Ammon's horn (tissue), 1 donor: ENCODE data around the gene GSKIP.
A peak's percentile ranks its signal among the peaks of the same experiment; 100 is the strongest.

Experiments used
- DNase-seq: peaks from one replicate; pipeline ENCODE4 v3.0.0-alpha.2; 2016; ENCODE audit warnings: low spot score

Gene GSKIP

GRCh38 chr14:96380735-96381134, 17.4 kb downstream of the GSKIP start:
- DNase-seq = no peak

DNA sequence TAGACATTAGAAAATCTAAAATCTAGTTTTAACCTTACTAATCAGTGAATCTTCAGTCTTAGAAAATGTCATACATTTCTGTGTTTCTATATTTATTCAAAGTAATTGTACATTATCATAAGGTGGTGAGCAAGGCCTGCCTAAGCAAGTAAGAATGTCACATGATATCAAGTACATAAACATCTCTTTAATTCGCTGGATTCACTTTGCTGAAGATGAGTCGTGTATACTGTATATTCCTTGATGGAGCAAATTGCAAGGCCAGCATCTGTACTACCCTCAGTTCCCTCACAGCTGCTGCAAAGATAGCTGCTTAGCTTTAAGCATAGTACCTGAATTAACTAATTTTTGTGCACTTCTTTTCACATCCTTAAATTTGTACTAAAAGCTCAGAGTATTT, 20.1 kb downstream of the GSKIP start:
- no peak for DNase-seq

DNA sequence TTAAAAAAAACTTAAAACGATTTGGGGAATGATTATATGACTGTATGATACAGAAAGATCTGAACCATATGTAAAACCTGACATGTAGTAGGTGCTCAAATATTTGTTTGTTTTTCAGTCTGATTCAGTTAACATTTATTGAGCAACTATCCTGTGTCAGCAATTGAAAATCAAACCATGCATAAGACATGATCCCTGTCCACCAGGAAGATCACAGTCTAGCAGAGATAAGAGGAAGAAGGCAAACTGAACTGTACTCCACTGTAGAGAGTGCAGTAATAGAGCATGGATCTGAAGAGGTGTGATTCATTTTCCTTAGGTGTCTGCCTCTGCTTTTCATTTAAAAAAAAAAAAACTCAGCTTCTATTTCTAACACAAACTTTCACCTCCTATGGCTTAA, 20.7 kb downstream of the GSKIP start:
- no peak for DNase-seq

- DNase-seq = no peak
These were observed 21.4 kb downstream of the GSKIP start for GRCh38 chr14:96384740-96385139.

DNA sequence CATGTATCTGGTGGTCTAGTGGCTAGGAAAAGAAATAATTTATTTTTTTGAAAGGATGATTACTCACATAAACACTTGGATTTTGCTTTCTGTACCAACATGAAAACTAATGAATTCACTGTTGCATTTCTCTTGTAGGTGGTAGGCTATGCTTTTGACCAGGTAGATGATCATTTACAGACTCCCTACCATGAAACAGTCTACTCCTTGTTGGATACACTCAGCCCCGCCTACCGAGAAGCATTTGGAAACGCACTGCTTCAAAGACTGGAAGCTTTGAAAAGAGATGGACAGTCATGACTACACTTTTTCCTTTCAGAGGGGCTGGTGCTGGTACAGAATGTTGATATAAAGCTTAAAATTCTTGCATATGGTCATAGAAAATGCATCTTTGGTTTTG, 22.1 kb downstream of the GSKIP start:
- no peak for DNase-seq

DNA sequence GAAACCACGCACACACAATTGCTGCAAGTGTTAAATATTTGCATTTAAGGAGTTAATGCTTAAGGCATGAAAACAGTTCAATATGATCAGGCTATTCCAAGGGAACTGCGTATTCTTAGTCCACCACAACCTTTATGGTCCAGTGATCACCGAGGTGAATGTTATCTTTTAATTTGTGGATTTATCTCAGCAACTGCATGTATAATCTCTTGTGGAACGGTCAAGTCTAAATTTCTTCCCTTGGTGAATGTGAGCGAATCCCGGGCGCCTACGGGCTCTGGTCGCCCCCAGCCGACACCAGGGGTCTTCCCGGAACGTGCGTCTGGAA, 27.6 kb downstream of the GSKIP start:
- DNase-seq = no peak

DNA sequence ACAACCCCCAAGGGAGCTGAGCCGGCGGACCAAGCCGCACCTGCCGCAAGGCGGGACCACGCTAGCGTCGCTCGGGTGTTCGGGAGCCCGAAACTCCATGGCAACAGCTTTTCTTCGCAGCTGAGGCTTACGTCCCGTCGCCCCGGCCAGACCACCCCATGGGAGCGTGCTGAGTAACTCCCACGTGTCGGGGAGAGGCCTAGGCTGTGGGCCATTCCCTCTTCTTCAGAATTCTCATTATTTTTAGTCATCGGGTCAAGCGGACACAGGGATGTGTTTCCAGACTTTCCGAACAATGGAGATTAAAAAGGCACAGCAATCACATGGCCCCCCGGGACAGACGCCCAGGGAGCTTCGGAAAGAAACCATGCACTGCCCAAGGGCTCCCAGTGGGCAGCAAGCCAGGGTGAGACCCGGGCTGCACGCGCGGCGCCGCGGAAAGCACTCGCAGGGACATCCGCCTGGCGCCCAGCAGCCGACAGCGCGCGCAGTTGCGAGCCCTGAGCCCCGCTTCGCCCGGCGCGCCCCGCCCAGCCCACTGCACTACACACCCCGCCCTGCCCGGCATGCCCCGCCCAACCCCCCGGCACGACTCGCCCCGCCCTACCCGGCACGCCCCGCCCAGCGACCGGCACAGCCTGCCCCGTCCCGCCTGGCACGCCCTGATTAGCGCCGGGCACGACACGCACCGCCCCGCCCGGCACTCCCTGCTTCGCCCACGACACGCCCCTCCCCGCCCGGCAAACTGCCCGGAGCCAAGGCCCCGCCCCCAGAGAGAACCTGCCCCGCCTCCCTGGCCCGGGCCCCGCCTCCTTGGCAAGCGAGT, 28.2 kb downstream of the GSKIP start:
- peak; percentile 99 for DNase-seq

- no peak for DNase-seq
These were observed 29.9 kb downstream of the GSKIP start for GRCh38 chr14:96393071-96393691.

DNA sequence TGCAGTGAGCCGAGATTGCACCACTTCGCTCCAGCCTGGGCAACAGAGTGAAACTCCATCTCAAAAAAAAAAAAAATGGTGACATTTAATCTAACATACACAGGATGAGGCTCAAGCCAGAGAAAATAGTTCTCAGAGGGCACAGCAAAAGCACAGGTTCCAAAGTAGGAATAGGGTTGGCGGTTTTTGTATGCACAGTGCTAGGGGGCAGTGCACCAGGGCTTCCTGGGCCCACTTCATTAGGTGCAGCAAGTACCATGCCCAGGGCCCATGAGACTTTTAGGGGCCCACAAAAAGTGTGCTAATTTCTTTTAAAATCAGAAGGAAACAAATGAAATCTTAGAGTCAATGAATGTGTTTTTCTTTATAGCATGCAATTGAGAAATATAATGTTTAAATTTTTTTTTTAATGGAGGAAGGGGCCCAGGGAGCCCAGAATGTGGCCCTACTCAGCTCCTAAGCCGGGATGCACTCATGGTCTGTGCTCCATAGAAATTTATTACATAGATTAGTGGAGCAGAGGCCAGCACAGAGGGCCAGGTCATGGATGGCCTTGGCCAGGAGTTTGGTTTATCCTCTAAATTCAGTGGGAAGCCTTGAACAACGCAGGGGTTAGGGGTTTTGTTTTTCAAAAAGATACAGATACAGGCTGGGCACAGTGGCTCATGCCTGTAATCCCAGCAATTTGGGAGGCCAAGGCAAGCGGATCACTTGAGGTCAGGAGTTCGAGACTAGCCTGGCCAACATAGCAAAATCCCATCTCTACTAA, 30.9 kb downstream of the GSKIP start:
- DNase-seq = no peak

- DNase-seq = no peak
These were observed 35.1 kb downstream of the GSKIP start for GRCh38 chr14:96398432-96398831.

- no peak for DNase-seq
These were observed 35.6 kb downstream of the GSKIP start for GRCh38 chr14:96398921-96399320.

GRCh38 chr14:96399405-96399804, 36.1 kb downstream of the GSKIP start:
- no peak for DNase-seq

- peak; percentile 87 for DNase-seq
These were observed 37.2 kb downstream of the GSKIP start for GRCh38 chr14:96400495-96400894.

DNA sequence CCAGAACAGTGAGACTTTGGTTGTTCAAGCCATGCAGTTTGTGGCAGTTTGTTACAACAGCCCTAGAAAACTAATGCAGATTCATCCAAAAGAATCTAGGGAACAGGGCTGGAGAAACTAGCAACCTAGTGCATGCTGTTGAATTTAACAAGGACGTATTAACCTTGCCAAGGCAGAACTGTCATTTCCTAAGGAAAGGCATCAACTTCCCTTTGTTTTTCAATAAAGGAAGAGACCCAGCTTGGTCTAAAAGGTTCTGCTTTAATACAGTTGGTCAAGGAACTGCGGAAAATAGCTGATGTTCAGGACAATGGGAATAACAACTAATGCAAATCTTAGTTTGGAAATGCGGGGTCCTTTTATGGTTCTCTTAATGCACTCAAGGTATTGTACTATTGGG, 40.1 kb downstream of the GSKIP start:
- DNase-seq = no peak

GRCh38 chr14:96405677-96406076, 42.4 kb downstream of the GSKIP start:
- DNase-seq = no peak

DNA sequence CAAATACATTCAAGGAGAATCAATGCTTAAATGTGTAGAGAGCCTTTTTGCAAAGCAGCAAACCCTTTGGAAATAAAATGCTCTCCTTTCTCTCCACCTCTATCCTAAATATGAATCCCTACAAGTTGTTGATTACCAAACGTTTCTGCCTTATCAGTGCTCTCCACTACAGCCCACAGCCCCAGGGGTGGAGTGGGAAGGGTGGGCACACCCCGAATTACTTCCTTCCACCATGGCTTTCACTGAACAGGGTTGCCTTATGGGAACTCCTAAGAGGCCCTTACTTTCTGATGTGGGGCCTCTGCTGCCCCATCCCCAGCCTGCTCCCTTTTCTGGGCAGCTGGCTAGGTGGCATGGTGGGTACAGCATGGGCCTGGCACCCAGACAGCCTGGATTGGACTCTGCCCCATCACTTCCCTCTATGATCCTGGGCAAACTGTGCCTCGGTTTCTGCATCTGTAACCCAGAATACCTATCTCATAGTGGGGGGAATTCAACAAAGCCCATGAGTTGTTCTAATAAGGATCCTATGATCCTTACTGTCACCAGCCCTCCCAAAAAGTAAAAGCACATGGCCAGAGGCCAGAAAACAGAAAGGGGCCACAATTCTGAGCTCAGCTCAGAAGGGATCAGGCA, 44.7 kb downstream of the GSKIP start:
- no peak for DNase-seq

GRCh38 chr14:96408608-96409007, 45.3 kb downstream of the GSKIP start:
- no peak for DNase-seq

GRCh38 chr14:96409701-96410100, 46.4 kb downstream of the GSKIP start:
- no peak for DNase-seq

DNA sequence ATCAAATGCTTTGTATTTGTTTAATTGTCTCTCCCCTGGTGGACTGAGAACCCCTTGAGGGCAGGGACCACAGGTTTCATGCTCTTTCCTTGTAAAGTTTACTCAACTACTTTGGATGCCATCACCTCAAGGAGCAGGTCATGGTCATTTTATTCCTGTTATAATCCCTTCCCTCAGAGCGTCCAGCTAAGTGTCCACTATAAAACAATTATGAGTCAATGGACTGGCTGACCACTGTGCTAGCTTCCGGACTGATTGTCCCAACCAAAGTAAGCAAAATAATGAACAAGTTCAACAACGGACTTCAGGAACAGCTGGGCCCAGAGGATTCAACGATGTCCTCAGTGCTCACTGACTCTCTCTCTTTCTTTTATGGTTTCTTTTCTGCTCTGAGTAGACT, 46.8 kb downstream of the GSKIP start:
- no peak for DNase-seq

DNA sequence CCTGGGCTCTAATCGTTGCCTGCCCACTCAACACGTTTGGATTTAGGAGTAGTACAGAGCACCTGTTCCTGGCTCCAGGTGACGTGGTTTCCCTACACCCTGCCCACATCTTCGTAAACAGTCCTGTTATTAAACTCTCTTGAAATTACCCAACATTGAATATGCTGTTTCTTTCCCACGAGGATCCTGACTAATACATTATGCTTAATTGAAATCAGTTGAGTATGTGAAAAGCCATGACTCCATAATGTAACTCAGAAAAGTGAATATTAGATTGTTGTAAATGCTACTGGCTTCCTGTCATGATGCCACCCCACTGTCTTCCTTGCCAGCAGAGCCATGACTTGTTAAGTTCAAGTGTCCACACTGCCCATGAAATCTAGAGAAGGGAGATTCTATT, 50.2 kb downstream of the GSKIP start:
- no peak for DNase-seq

DNA sequence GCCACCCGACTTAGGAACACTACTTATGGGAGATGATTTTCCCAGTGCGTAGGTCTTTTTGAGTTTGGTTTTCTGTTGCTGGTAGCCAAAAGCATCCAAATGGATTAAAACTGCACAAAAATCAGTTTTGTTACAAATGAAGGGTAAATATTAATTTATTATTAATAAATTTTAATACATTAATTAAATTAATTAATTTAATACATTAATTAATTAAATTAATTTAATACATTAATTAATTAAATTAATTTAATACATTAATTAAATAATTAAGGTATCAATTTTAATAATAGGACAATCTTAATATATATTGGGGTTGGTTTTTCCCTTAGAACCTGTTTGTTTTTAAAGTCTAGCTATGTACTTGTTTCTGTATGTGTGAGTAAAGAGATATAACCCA, 52.2 kb downstream of the GSKIP start:
- DNase-seq = no peak

GRCh38 chr14:96416292-96416691, 53.0 kb downstream of the GSKIP start:
- DNase-seq = no peak

GRCh38 chr14:96417254-96417653, 53.9 kb downstream of the GSKIP start:
- DNase-seq = no peak
